ENCODE measurements around the gene SMOC2. TPM values are rescaled to one million over a fixed set of nuclear protein-coding genes. Genes with fewer than 3 reads are reported as not detected.

SMOC2 gene
- total RNA-seq, 1 donor from 2014 or later: 12.6 TPM

GRCh38 chr6:168634541-168635328 is 193.8 kb downstream of the SMOC2 start:
- Histone ChIP-seq H3K27me3 (ENCODE audit: low read depth) (peaks cover 9% of the 10 kb centered on the region), H3K36me3 (no peaks in the 10 kb centered on the region), H3K9me3 (no peaks in the 10 kb centered on the region), H3K4me1 (no peaks in the 10 kb centered on the region), H3K4me3 (no peak overlapping the region), H3K27ac (no peak overlapping the region)
- no peak for ATAC-seq
- intact Hi-C loops (cut with DNase I): no loop called here
- DNase-seq: no peak
- no peak for TF ChIP-seq CTCF (IDR thresholded peaks at IDR 0.05)

DNA sequence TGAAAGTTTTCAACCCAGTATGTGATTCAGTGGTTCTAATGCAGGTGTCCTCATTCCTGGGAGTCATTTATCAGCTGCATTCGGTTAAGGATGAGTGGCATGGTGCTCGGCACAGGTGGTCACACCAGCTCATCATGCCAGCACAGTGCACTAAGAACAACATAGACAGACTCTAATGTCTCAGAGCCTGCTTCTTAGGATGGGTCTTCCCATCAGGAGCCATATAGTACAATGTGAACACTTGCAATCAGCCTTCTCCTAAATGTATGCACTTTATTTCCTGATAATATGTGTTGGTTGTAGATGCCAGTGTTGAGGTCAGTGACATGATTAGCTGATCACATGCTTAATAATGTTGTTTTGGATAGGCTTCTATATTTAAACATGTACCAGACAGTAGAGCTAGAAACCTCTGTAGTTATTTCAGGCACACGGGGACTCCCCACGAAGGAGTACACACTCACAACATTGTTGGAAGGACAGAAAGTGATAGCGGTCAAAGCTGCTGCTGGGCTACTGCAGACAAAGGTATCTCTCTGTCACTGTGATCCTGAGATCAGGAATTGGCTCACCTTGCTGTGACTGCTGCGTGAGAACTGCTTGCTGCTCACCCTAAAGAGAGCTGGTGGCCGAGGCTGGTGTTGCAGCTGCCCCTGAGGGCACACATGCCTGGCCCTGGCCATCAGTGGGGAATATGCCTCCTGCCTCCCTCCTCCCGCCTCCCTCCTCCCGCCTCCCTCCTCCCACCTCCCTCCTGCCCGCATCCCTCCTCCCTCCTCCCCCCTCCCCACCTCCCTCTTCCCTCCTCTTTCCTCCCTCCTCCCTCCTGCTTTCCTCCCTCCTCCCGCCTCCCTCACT is 195.4 kb downstream of the SMOC2 start:
- TF ChIP-seq CTCF (IDR thresholded peaks at IDR 0.05): no peak
- no peak overlapping the region for H3K4me3 ChIP-seq
- no peaks in the 10 kb centered on the region for H3K36me3 ChIP-seq
- intact Hi-C loops (cut with DNase I): no loop called here
- H3K27ac ChIP-seq: no peak overlapping the region
- DNase-seq (no peak), ATAC-seq (no peak)
- peaks cover 4% of the 10 kb centered on the region for H3K4me1 ChIP-seq
- H3K9me3 ChIP-seq: no peaks in the 10 kb centered on the region
- peaks cover 9% of the 10 kb centered on the region for H3K27me3 ChIP-seq (ENCODE audit: low read depth)

DNA sequence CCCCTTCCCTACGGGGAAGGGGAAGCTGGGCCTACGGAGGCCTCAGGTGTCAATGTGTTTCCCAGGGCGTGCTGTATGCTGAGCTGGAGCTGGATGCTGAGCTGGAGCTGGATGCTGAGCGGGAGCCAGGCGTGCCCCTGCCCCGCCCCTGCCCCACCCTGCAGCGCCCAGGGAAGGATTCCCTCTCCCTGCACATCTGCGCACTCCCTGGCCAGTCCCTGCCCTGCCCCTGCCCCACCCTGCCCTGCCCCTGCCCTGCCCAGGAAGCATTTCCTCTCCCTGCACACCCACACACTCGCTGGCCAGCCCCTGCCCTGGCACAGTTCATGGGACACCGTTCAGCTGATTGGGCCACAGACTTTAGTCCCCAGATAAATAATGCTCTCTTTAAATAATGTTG is 196.8 kb downstream of the SMOC2 start:
- DNase-seq: no peak

GRCh38 chr6:168638468-168639271 is 197.7 kb downstream of the SMOC2 start:
- peaks cover 4% of the 10 kb centered on the region for H3K4me1 ChIP-seq
- TF ChIP-seq CTCF (IDR thresholded peaks at IDR 0.05): no peak
- DNase-seq (no peak), ATAC-seq (no peak)
- H3K27ac ChIP-seq: no peak overlapping the region
- intact Hi-C loops (cut with DNase I): no loop called here
- H3K36me3 ChIP-seq: no peaks in the 10 kb centered on the region
- H3K27me3 ChIP-seq (ENCODE audit: low read depth): peaks cover 9% of the 10 kb centered on the region
- no peak overlapping the region for H3K4me3 ChIP-seq
- H3K9me3 ChIP-seq: no peaks in the 10 kb centered on the region

More for the DNA sequence above, 196.8 kb downstream of the SMOC2 start:
- H3K9me3 ChIP-seq: no peaks in the 10 kb centered on the region
- peaks cover 4% of the 10 kb centered on the region for H3K4me1 ChIP-seq
- no peak for TF ChIP-seq CTCF (IDR thresholded peaks at IDR 0.05)
- no peak for ATAC-seq
- intact Hi-C loops (cut with DNase I): no loop called here
- peaks cover 9% of the 10 kb centered on the region for H3K27me3 ChIP-seq (ENCODE audit: low read depth)
- H3K27ac ChIP-seq: no peak overlapping the region
- no peak overlapping the region for H3K4me3 ChIP-seq
- no peaks in the 10 kb centered on the region for H3K36me3 ChIP-seq

DNA sequence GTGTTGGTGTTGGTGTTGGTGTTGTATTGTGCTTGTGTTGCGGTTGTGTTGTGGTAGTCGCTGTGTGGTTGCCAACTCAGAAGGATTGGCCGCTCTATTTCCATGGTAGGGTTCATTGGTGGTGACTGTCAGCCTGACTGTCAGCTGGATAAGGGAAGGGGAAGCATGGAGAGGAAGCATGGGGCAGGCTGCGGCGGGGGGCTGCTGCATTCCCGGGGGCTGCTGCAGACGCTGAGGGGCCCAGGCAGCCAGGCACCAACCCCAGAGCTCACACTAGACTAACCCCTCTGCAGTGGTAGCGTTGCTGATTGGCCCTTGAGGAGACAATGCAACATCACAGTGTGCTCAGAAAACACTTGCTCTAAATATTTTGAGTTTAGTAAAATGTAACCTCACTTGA is 199.2 kb downstream of the SMOC2 start:
- no peak overlapping the region for H3K27ac ChIP-seq
- no peaks in the 10 kb centered on the region for H3K36me3 ChIP-seq
- ATAC-seq (no peak), DNase-seq (no peak)
- H3K4me1 ChIP-seq: peaks cover 4% of the 10 kb centered on the region
- intact Hi-C loops (cut with DNase I): no loop called here
- no peak overlapping the region for H3K4me3 ChIP-seq
- no peak for TF ChIP-seq CTCF (IDR thresholded peaks at IDR 0.05)
- H3K9me3 ChIP-seq: no peaks in the 10 kb centered on the region
- peaks cover 9% of the 10 kb centered on the region for H3K27me3 ChIP-seq (ENCODE audit: low read depth)

All from lower lobe of right lung (tissue), 2 donors.